GM18499 (cell line): Measurements from ENCODE around the gene CAVIN2.

Experiments
- ATAC-seq: cut with Tn5 transposase; IDR thresholded peaks from one replicate; pipeline ENCODE4 v1.9.1; 2021; ENCODE audit warnings: moderate number of reproducible peaks; ENCODE audit not compliant: insufficient read depth, unreplicated experiment

The CAVIN2 gene

DNA sequence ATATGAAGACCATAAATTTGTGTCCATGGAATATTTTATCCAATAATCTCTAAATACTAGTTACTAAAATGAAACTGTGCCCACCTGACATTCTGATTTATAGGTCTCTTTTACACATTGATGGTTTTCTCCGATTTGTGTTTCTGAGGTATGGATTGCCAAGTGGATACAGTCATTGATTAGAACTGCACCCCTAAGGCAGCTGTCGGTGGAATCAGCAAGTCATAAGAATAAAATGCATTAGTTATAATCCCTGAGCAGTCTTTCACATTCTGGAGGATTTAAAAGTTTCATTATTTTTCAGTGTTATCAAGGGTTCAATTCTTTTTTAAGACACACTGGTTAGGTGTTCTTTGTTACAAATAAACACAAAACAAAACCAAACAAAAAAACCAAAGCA, 6.0 kb downstream of the CAVIN2 start:
- ATAC-seq, result no peak

GRCh38 chr2:191839918-191840804, 6.7 kb downstream of the CAVIN2 start:
- ATAC-seq, result no peak

DNA sequence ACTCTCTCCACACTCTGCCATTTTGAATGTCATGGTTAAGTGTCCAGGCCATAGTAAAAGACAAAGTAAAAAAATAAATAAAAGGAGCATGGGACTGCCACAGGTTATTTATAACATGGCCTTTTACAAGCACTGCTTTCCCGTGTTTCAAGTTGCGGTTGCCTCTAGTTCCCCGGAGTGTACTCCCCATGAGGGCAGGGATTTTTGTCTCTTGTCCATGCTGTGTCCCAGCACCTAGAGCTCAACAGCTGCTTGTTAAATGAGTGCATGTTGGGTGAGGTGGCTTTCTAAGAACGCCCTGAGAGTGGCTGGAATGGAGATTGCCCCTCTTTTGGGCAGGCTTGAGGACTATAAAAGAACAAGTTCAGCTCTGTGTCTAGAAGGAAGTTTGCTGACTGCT, 8.4 kb downstream of the CAVIN2 start:
- no peak for ATAC-seq

DNA sequence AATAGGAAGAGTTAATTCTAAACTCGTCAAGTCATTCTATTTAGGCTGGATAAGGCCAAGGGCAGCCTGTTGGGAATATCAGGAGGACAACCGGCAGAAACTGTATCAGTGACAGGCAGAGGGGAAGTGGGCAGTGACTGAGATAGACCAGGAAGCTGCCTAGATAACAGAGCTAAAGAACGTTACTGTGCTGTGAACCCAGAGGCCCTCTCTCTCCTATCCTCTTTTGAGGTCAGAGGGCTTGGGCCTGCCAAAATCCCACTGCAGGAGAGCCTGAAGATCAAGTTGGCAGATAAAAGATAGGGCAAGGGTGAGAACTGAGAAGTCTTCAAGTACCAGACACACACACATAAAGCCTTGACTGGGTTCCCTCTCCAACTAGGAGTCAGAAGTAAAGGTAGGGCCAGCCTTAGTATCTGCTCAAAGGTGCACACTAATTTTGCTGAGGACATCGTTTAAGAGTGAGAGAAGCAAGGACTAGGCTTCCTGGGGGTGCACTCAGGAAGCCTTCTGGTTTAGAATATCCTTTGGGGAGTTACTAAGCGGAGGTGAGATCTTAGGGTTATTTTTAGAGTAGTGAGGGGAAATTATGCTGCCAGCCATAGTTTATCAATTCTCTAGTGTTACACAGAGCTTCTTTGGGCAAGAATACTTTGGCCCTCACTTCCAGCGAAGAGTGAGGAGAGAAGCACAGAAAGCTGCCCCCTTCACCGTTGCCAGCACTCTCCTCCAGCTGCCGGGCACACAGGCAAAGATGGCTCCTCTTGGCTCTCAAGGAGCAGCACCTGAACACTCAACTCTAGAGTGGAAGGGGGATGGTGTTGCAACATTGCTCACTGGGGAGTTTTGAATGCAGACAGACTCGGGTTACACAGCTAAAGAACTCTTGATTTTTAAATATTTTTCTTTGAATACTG, 9.8 kb downstream of the CAVIN2 start:
- no peak for ATAC-seq

DNA sequence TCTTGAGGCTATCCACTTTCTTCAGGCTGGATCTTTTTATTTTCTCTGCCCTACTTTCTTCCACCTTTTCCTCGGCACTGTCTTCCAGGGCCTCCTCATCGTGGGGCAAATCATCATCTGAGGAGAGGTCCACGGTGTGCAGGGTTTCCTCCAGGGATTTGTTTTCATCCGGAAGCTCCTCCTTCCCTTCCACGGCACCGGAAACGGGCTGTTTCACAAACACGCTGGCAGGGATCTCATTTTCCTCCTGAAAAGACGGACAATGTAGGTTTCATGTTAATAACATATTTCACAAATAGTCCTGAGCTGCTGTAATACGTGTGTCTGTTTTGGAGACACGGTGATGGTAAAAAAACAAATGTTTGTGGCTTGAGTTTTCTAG, 10.4 kb downstream of the CAVIN2 start:
- no peak for ATAC-seq

DNA sequence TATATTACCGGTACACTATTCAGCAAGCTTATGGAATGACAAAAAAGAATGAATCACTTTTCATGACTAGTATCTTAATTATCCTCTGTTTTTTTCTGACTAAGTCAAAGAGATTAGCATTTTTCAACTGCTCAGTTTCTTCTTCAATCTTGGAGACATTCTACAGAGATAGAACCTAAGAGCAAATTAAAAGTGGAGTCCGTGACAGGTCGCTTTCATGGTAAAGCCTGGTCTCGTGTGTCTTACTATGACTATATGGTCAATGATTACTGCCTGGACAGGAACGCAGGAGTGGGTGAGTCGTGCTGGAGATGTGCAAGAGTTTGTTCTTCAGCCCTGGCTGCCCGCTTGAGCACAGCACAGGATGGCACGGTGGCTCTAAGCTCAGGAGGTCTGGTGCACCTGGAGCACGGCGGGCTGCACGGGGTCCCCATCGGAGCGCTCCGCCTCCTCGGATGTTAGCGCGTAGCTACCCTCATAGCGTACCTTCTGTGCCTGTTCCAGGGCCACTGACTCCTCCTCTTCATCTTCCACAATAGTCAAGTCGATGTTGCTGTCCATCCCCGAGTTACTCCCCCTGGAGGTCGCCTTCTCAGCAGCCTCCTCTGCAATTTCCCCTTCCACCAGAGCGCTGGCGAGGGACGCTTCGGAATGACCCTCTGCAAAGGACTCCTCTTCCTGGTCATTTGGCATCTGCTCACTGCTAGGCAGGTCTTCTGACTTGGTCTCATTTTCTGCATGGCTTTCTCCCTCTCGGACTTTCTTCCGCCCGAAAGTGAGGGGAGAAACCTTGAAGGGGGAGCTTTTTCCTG, 11.1 kb downstream of the CAVIN2 start:
- no peak for ATAC-seq

DNA sequence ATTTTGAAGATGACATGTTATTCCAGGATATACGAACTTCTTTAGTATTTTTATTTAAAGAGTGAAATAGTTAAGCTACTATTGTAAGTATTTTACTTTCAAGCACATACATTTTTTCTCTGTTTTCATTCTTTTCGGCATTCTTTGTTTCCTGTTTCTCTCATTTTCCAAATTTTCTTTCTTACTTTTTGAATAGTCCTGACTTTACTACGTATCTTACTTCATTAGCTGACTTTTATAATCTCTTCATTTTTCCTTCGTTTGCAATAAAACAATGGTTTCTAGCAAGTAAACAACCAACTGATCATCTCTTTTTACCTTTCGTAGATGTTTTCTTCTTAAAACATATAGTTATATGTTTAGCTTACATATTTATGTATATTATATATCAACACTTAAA, 11.8 kb downstream of the CAVIN2 start:
- no peak for ATAC-seq

DNA sequence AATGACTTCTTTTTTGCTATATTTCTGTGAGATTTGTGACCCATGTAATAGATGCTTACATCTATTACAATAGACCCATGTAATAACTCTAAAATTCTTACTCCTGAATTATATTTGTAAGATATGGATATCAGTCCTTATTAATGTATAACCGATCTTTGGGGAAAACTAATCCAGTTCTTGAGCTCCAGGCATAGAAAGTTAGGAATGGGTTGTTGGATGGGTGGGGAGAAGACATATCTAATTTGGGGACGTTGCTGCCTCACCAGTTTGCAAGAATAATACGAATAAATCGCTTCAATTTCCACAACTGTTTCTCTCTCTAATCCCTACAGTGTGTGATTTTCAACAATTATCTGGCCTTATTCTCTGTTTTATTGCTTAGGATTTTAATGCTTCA, 13.5 kb downstream of the CAVIN2 start:
- no peak for ATAC-seq

DNA sequence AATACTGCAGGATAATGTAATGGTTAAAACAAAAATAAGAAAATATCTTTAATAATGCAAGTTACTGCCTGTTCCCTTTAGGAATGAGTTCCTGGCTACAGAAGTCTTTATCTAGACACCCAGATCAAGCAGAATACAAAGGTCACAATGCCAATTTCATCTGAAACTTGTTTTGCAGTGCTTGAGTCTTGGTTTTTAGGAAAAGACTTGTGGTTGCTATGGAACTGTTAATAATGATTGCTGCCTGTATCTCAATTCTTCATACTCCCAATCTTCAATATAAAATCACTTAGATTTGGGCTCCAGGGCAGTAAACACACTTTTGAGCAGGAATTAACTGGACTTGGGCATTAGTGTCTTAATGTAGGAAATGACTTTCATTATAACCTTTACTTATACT, 14.2 kb downstream of the CAVIN2 start:
- no peak for ATAC-seq

DNA sequence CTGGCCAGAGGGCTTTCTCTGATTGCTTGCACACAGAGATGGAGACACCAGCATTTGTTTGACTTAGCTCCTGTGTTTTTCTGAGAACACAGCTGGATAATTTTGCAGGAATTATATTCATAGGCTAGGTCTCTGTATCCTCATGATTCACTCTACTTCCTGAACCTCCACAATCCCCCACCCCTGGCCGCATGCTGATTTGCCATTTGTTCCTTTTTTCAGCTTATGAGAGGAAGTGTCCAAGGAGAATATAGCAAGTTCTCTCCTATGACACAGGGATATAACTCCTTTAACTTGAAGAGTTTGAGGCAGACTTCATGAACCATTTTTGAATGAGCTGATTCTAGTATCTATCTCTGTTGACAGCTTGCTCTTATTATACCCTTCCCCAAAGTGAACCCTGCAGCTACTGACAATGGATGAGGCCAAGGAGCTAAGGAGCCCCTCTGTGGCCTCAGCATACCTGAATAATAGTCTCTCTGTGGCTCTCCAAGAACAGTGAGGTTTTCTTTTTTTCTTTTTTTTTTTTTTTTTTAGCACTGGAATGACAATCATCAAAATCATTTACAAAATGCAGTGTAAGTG, 15.4 kb downstream of the CAVIN2 start:
- ATAC-seq, result no peak

- ATAC-seq, result no peak
Observed at GRCh38 chr2:191824398-191824797, 22.5 kb downstream of the CAVIN2 start.

GRCh38 chr2:191821078-191821477, 25.8 kb downstream of the CAVIN2 start:
- no peak for ATAC-seq

GRCh38 chr2:191818725-191819350, 28.1 kb downstream of the CAVIN2 start:
- no peak for ATAC-seq

DNA sequence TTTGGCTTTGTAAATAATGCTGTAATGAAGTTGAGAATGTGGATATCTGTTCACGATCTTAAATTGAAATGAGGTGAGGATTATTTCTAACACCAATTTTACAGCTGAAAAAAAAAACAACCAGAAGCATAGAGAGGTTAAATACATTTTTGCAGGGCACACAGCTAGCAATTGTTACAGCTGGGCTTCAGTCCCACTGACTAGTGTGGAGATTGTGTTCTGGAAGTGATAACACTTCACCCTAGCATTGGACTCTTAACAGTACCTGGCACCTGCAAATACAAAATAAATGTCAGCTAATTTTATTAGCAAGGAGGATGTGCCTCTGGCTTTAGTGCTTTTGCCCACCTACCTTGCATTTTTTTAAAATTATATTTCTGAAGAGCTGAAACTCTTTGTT, 28.8 kb downstream of the CAVIN2 start:
- ATAC-seq, result no peak

DNA sequence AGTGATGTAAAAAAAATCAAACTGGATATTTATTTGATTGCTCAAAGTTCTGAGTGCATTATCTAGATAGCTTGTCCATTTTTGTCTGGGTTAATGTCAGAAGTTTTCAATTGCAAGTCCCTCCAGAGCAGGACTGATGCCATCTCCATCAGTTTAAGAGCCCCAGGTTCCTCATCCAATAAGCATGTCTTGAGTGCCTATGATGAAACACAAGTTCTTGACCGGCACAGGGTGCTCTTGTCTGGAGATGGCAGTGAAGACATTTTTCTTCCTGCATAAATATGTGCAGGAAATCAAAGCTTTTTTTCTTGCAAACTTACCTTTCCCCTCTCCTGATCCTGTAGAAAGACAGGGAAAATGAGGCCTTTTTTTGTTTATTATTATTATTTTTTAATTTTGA, 31.9 kb downstream of the CAVIN2 start:
- ATAC-seq, result no peak

GRCh38 chr2:191813943-191814342, 32.9 kb downstream of the CAVIN2 start:
- ATAC-seq, result no peak

- ATAC-seq, result peak; percentile 79
Observed at GRCh38 chr2:191811807-191812602, 34.9 kb downstream of the CAVIN2 start.

DNA sequence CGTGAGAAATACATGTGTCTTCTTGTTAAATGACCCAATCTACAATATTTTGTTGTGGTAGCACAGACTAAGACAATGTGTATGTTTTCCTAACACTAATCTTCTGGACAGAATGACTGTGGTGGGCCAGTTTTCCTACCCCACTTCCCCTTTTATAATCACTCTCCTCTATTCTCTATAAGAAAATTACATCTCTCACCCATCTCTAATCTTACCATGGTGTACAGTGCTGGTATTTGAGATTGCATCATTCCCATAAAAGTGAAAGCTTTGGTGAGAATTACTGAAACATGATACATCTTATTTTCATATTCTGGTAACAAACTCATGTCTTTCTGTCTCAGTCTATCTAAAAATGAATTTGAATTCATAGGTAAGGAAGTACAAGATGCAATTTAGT, 40.5 kb downstream of the CAVIN2 start:
- ATAC-seq, result no peak

DNA sequence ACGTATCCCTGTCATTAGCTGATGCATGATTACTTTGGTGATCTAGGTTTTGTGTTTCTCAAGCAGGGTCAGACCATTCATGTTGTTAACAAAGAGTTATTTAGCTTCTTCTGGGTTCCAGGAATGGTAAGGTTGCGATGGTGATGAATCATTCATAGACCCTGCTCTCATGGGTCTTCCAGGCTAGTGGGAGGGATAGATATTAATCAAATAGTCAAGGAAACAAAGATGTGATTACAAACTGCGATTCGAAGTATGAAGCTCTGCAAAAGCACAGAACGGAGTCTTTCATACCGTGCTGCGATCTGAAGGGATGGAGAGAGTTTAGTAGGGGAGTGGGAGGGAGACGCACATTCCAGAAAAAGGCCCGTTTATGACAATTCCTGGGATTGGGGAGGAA, 42.1 kb downstream of the CAVIN2 start:
- no peak for ATAC-seq
